GM12865 (cell line): ENCODE measurements around the gene CFAP119.

Experiments used
- DNase-seq: peaks from one replicate; pipeline ENCODE4 v3.0.0; 2010; ENCODE audit warnings: low read depth
- H3K4me3 ChIP-seq: 2 replicates; pipeline ENCODE4 v1.5.1; 2011; ENCODE audit warnings: mild to moderate bottlenecking, low read depth, low read length, control low read depth
- TF ChIP-seq, protein P1 (sequence below): IDR thresholded peaks from 2 replicates; pipeline ENCODE4 v1.5.1; 2011; ENCODE audit warnings: low read length, control low read depth, low read depth, inconsistent platforms; ENCODE audit not compliant: insufficient read depth; ENCODE audit errors: missing control alignments

Gene CFAP119

DNA sequence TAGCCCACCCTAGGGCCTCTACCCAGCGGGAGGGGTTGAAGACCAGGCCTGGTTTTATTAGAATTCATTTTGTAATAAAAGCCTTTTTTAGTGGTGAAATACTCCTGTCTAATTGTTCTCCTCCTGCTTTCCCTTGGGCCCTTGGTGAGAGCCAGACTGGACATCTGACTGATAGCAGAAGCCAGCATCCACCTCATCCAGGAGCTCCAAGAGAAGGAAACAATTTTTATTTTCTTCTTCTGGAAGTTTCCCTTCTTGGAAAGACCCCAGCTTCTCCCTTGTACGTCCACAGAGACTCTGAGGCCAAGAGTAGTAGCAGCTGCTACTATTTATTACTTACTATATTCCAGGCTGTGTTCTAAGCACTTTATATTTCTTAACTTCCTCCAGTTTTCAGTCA is 17.7 kb downstream of the CFAP119 start:
- no peak overlapping the region for H3K4me3 ChIP-seq
- TF ChIP-seq, protein P1, sequence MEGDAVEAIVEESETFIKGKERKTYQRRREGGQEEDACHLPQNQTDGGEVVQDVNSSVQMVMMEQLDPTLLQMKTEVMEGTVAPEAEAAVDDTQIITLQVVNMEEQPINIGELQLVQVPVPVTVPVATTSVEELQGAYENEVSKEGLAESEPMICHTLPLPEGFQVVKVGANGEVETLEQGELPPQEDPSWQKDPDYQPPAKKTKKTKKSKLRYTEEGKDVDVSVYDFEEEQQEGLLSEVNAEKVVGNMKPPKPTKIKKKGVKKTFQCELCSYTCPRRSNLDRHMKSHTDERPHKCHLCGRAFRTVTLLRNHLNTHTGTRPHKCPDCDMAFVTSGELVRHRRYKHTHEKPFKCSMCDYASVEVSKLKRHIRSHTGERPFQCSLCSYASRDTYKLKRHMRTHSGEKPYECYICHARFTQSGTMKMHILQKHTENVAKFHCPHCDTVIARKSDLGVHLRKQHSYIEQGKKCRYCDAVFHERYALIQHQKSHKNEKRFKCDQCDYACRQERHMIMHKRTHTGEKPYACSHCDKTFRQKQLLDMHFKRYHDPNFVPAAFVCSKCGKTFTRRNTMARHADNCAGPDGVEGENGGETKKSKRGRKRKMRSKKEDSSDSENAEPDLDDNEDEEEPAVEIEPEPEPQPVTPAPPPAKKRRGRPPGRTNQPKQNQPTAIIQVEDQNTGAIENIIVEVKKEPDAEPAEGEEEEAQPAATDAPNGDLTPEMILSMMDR = no peak
- DNase-seq = no peak

DNA sequence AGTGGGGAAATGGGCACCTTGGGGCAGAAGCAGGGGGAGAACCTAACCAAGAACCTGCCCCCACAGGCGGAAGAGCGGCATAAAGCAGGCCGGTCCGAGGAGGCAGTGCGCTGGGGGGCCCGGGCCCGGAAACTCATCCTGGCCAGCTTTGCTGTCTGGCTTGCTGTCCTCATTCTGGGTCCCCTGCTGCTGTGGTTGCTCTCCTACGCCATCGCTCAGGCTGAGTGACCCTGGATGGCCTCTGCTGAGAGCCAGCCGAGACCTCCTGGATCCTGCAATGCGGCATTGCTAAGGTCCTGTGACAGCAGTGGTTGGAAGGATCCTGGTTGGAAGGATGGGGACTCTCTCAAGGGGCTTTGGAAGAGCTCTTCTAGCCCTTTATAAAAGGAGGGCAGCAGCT is 18.1 kb downstream of the CFAP119 start:
- TF ChIP-seq, protein P1 = no peak
- H3K4me3 ChIP-seq = no peak overlapping the region
- DNase-seq = no peak

DNA sequence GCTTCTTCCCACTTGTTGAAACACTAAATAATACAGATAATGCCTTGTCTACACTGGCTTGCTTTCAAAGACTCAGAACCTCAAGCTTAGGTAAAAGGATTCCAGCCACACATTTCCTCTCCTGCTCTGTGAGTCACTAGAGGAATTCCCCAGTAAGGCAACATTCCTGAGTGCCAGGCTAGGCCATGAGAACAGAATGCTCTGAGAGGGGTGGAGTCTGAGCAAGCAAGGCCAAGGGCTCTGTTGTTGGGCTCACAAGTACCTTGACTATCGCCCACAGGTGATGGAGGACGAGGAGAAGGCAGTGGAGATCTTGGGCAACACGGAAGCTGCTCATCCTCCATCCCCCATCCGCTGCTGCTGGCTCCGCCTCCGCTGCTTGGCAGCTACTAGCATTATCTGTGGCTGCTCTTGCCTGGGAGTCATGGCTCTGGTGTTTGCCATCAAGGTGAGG is 20.4 kb downstream of the CFAP119 start:
- no peak for DNase-seq
- no peak overlapping the region for H3K4me3 ChIP-seq

GRCh38 chr16:30740364-30741251 is 21.3 kb downstream of the CFAP119 start:
- H3K4me3 ChIP-seq = no peak overlapping the region
- no peak for DNase-seq
- TF ChIP-seq, protein P1 = no peak

More for the DNA sequence above, 20.4 kb downstream of the CFAP119 start:
- TF ChIP-seq, protein P1 = no peak

- DNase-seq = no peak
- no peak overlapping the region for H3K4me3 ChIP-seq
- TF ChIP-seq, protein P1 = no peak
These were observed 22.6 kb downstream of the CFAP119 start for GRCh38 chr16:30738984-30739951.

DNA sequence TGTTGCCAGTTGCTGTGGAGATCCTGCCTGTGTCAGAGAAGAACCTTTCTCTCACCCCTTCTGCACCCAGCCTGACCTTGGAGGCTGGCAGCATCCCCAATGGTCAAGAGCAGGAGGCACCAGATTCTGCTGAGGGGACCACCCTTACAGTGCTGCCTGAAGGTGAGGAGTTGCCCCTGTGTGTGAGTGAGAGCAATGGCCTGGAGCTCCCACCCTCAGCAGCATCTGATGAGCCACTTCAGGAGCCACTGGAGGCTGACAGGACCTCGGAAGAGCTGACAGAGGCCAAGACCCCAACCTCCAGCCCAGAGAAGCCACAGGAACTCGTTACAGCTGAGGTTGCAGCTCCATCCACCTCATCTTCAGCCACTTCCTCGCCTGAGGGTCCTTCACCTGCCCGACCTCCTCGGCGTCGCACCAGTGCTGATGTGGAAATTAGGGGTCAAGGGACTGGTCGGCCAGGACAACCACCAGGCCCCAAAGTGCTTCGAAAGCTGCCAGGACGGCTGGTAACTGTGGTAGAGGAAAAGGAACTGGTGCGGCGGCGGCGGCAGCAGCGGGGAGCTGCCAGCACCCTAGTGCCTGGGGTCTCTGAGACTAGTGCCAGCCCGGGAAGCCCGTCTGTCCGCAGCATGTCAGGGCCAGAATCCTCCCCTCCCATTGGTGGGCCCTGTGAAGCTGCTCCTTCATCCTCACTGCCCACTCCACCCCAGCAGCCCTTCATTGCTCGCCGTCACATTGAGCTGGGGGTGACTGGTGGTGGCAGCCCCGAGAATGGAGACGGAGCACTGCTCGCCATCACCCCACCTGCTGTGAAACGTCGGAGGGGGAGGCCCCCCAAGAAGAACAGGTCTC is 23.8 kb downstream of the CFAP119 start:
- H3K4me3 ChIP-seq = no peak overlapping the region
- no peak for DNase-seq
- TF ChIP-seq, protein P1 = no peak
